ENCODE results near the gene STAG1. TPM values are rescaled to one million over a fixed set of nuclear protein-coding genes. Genes with fewer than 3 reads are reported as not detected.

Gene STAG1
- total and polyA plus RNA-seq, 8 donors = 7.5 to 105 (median 37.9) TPM

GRCh38 chr3:136682740-136683312, 69.4 kb downstream of the STAG1 start:
- intact Hi-C loops (cut with DNase I; ENCODE audit: low total_unique reads) = no loop called here

GRCh38 chr3:136678981-136679380, 73.2 kb downstream of the STAG1 start:
- H3K9me3 ChIP-seq = no peaks in the 10 kb centered on the region
- H3K36me3 ChIP-seq = no peaks in the 10 kb centered on the region
- no peak for TF ChIP-seq POLR2A (IDR thresholded peaks at IDR 0.05)
- no peak for TF ChIP-seq EP300 (IDR thresholded peaks at IDR 0.05)
- TF ChIP-seq POLR2AphosphoS5 (IDR thresholded peaks at IDR 0.05) = no peak
- TF ChIP-seq CTCF (IDR thresholded peaks at IDR 0.05) = no peak
- peaks cover 0 to 13% (median 2%) of the 10 kb centered on the region in 4 donors for H3K4me1 ChIP-seq
- no peaks in the 10 kb centered on the region for H3K27me3 ChIP-seq
- no peak for DNase-seq
- intact Hi-C loops (cut with DNase I; ENCODE audit: low total_unique reads) = no loop called here
- WGBS, 5 donors = 96 to 99% (median 98%) methylated on average over 4 of the region's 4 CpGs
- no peak overlapping the region for H3K27ac ChIP-seq
- no peak overlapping the region for H3K4me3 ChIP-seq

More at GRCh38 chr3:136682740-136683312, 69.4 kb downstream of the STAG1 start:
- DNase-seq = no peak
- Histone ChIP-seq H3K9me3 (no peaks in the 10 kb centered on the region), H3K36me3 (no peaks in the 10 kb centered on the region), H3K4me3 (no peak overlapping the region), H3K4me1 (no peaks in the 10 kb centered on the region), H3K27me3 (no peaks in the 10 kb centered on the region), H3K27ac (no peak overlapping the region)
- 90 to 95% (median 91%) methylated on average over 3 of the region's 3 CpGs for WGBS, 5 donors
- no peak for TF ChIP-seq EP300 (IDR thresholded peaks at IDR 0.05)
- no peak for TF ChIP-seq POLR2AphosphoS5 (IDR thresholded peaks at IDR 0.05)
- TF ChIP-seq POLR2A (IDR thresholded peaks at IDR 0.05) = no peak
- TF ChIP-seq CTCF (IDR thresholded peaks at IDR 0.05) = no peak

- intact Hi-C loops (cut with DNase I; ENCODE audit: low total_unique reads) = no loop called here
- H3K36me3 ChIP-seq = no peaks in the 10 kb centered on the region
- H3K9me3 ChIP-seq = no peaks in the 10 kb centered on the region
- H3K4me1 ChIP-seq = peaks cover 0 to 28% (median 14%) of the 10 kb centered on the region in 4 donors
- H3K4me3 ChIP-seq = no peak overlapping the region
- TF ChIP-seq POLR2A (IDR thresholded peaks at IDR 0.05) (no peak), EP300 (IDR thresholded peaks at IDR 0.05) (no peak), CTCF (IDR thresholded peaks at IDR 0.05) (no peak), POLR2AphosphoS5 (IDR thresholded peaks at IDR 0.05) (no peak)
- H3K27me3 ChIP-seq = no peaks in the 10 kb centered on the region
- no peak for DNase-seq
- H3K27ac ChIP-seq = no peak overlapping the region
Measured at GRCh38 chr3:136676009-136676408, 76.2 kb downstream of the STAG1 start.

- no peaks in the 10 kb centered on the region for H3K27me3 ChIP-seq
- 30 to 66% (median 45%) methylated on average over 2 of the region's 2 CpGs for WGBS, 5 donors
- intact Hi-C loops (cut with DNase I; ENCODE audit: low total_unique reads) = no loop called here
- H3K27ac ChIP-seq = no peak overlapping the region
- TF ChIP-seq CTCF (IDR thresholded peaks at IDR 0.05) (no peak), POLR2AphosphoS5 (IDR thresholded peaks at IDR 0.05) (no peak), EP300 (IDR thresholded peaks at IDR 0.05) (no peak), POLR2A (IDR thresholded peaks at IDR 0.05) (no peak)
- H3K4me1 ChIP-seq = peaks cover 0 to 28% (median 14%) of the 10 kb centered on the region in 4 donors
- no peak overlapping the region for H3K4me3 ChIP-seq
- no peak for DNase-seq
- no peaks in the 10 kb centered on the region for H3K9me3 ChIP-seq
- H3K36me3 ChIP-seq = no peaks in the 10 kb centered on the region
Measured at GRCh38 chr3:136675150-136675858, 76.9 kb downstream of the STAG1 start.

Measured in stomach (tissue), 9 donors.